Measurements from ENCODE around the gene TFEB. TPM values are rescaled to one million over a fixed set of nuclear protein-coding genes. Genes with fewer than 3 reads are reported as not detected.

Gene TFEB
- total RNA-seq, 4 donors from 2014 or later: 24.2 to 46.7 (median 33.1) TPM

DNA sequence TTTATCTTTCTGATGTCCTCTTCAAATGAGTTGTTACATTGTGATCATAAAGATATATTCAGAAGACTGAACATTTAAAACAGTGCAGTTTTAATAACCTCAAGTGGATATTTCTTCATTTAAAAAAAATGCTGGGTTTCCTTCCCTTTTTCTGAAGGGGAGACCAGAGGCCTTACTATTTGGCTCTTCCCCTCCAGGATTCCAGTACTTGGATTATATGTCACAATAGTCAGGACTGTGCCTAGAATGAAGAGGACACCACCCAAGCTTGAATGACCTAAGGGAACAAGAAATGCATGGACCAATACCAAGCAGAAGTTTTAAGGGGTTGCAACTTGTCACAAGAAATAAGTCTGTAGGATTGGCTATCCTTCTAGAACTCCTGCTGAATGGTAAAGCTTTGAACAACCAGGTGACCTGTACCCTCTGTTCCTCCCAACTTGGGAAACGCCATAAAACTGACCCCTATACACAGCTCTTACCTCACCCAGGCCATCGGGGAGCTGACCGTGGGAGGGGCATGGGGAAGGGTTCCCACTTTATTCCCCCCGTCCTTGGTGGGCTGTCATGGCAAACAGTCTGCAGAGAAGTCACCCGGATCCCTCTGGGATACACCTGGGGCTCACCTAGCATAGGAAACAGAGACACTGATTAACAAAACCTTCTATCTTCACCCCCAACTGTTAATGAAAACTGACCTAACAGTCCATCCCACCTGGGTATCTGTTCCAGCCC is 42.3 kb upstream of the TFEB start:
- Histone ChIP-seq H3K4me1 (peaks cover 23 to 44% (median 30%) of the 10 kb centered on the region in 4 donors), H3K27ac (replicated peaks in 1 of 4) (no peak overlapping the region), H3K9me3 (no peaks in the 10 kb centered on the region), H3K27me3 (no peaks in the 10 kb centered on the region), H3K36me3 (peaks cover 14 to 45% (median 43%) of the 10 kb centered on the region in 4 donors), H3K4me3 (no peak overlapping the region)
- no peak for DNase-seq (ENCODE audit: extremely low spot score)
- intact Hi-C loops (cut with DNase I): loop anchor here (5.0 to 10.0 kb wide), 2 partner anchors 40 to 73 kb away; partner anchors contain the start of gene TFEB
- 85% methylated on average over 5 of the region's 5 CpGs for WGBS
- TF ChIP-seq POLR2A (IDR thresholded peaks at IDR 0.05; ENCODE audit: low read depth): no peak
- TF ChIP-seq POLR2AphosphoS5 (IDR thresholded peaks at IDR 0.05): no peak
- no peak for TF ChIP-seq EP300 (IDR thresholded peaks at IDR 0.05)
- TF ChIP-seq, protein P1, sequence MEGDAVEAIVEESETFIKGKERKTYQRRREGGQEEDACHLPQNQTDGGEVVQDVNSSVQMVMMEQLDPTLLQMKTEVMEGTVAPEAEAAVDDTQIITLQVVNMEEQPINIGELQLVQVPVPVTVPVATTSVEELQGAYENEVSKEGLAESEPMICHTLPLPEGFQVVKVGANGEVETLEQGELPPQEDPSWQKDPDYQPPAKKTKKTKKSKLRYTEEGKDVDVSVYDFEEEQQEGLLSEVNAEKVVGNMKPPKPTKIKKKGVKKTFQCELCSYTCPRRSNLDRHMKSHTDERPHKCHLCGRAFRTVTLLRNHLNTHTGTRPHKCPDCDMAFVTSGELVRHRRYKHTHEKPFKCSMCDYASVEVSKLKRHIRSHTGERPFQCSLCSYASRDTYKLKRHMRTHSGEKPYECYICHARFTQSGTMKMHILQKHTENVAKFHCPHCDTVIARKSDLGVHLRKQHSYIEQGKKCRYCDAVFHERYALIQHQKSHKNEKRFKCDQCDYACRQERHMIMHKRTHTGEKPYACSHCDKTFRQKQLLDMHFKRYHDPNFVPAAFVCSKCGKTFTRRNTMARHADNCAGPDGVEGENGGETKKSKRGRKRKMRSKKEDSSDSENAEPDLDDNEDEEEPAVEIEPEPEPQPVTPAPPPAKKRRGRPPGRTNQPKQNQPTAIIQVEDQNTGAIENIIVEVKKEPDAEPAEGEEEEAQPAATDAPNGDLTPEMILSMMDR (IDR thresholded peaks at IDR 0.05): no peak

DNA sequence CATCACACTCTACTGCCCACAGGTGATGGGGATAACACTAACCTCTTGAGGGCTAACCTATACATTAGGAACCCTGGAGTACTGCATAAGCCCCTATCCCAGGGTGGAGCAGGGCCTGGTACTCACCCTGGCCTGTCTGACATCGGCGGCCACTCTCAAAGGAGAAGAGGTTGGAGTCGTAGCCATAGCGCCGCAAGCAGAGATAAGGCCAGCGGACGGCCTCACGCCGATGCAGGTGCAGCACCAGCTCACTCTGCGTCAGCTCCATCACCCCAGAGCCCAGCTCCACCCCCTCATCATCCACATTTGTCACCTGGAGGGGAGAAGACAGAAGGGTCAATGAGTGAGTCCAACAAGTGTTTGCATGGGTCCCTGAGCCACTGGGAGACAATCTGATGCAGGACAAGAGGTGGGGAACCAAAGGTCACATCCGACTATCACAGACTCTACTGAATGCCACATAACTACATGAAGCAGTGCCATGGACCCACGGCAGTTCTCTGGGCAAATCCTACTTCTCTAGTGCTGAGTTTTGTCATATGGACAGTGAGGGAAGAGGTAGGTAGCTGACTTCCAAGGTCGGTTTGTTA is 40.0 kb upstream of the TFEB start:
- H3K36me3 ChIP-seq: peaks cover 37 to 69% (median 66%) of the 10 kb centered on the region in 4 donors

DNA sequence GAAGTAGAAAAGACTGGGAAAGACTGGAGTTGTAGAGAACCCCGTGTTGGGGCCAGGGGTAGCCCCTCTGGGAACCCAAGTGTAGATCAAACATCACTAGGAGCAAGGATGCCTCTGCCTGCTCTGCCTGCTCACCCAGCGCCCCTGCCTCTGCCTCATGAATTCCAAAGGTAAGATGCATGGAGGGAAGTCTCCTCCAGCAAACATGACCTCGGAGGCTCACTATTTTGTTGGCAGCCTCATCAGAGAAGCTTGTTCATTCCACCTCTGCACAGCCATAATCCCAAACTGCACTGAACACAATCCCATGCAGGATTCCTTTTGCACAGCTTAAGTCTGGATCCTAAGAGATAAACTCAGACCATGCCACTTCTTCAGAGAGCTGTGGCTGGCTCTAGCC is 39.4 kb upstream of the TFEB start:
- no peak overlapping the region for H3K4me3 ChIP-seq
- WGBS: 80% methylated on average over 3 of the region's 3 CpGs
- TF ChIP-seq POLR2AphosphoS5 (IDR thresholded peaks at IDR 0.05) (no peak), POLR2A (IDR thresholded peaks at IDR 0.05; ENCODE audit: low read depth) (no peak), EP300 (IDR thresholded peaks at IDR 0.05) (no peak)
- TF ChIP-seq, protein P1 (IDR thresholded peaks at IDR 0.05): no peak
- DNase-seq (ENCODE audit: extremely low spot score): no peak
- H3K36me3 ChIP-seq: peaks cover 38 to 74% (median 71%) of the 10 kb centered on the region in 4 donors
- H3K9me3 ChIP-seq: no peaks in the 10 kb centered on the region
- intact Hi-C loops (cut with DNase I): loop anchor here (5.0 to 10.0 kb wide), 2 partner anchors 38 to 70 kb away; partner anchors contain the start of gene TFEB
- H3K4me1 ChIP-seq: peaks cover 8 to 19% (median 13%) of the 10 kb centered on the region in 4 donors
- no peak overlapping the region for H3K27ac ChIP-seq (replicated peaks in 1 of 4)
- no peaks in the 10 kb centered on the region for H3K27me3 ChIP-seq

More for the DNA sequence above, 40.0 kb upstream of the TFEB start:
- no peak for DNase-seq (ENCODE audit: extremely low spot score)
- Histone ChIP-seq H3K27me3 (no peaks in the 10 kb centered on the region), H3K27ac (replicated peaks in 1 of 4) (no peak overlapping the region), H3K4me1 (peaks cover 8 to 20% (median 13%) of the 10 kb centered on the region in 4 donors), H3K4me3 (no peak overlapping the region), H3K9me3 (no peaks in the 10 kb centered on the region)
- TF ChIP-seq POLR2A (IDR thresholded peaks at IDR 0.05; ENCODE audit: low read depth) (no peak), EP300 (IDR thresholded peaks at IDR 0.05) (no peak), POLR2AphosphoS5 (IDR thresholded peaks at IDR 0.05) (no peak)
- TF ChIP-seq, protein P1 (IDR thresholded peaks at IDR 0.05): no peak
- 96% methylated on average over 12 of the region's 13 CpGs for WGBS
- intact Hi-C loops (cut with DNase I): loop anchor here (5.0 to 10.0 kb wide), 2 partner anchors 38 to 71 kb away; partner anchors contain the start of gene TFEB

DNA sequence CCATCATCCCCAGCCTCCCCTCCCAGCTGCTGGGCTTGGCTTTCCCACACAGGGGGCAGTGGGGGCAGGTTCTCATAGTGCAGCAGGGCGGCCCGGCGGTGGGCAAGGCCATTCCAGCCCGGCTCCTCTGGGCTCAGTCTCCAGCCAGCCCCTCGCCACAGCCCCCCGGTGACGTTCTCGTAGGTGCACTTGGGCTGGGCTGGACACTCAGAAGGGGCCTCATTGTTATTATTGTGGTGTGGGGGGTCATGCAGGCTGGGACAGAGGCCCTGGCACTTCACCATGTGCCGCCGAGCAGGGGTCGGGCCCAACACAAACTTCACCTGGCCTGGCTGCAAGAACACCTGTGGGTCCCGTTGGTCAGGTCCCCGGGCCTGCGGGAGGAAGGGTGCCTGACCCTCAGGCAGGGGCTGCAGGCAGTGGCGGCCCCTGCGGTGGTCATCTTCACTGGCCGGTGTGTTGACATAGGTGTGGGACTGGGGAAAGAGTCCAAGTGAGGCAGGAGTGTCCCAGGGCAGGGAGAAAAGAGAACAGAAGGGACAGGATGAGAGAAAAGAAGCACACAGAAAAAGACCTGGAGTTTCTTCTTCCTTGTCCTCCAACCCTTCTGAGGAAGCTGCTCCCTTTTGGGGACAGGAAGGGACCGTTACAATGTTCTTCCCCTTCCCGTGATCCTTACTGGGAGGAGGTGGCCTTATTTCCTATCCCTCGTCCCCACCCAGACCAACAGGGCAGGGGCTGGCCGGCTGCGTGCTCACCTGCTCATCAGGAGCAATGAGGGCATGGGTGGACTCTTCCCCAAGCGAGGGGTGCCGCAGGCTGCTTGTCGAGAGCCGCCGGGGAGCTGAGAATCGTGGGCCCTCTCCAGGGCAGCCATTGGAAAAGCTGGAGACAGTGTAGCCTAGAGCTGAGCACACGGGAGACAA is 35.9 kb upstream of the TFEB start:
- H3K36me3 ChIP-seq: peaks cover 38 to 73% (median 68%) of the 10 kb centered on the region in 4 donors
- no peak overlapping the region for H3K27ac ChIP-seq (replicated peaks in 1 of 4)
- peaks cover 12 to 16% (median 14%) of the 10 kb centered on the region in 4 donors for H3K4me1 ChIP-seq
- TF ChIP-seq, protein P1 (IDR thresholded peaks at IDR 0.05): no peak
- TF ChIP-seq POLR2AphosphoS5 (IDR thresholded peaks at IDR 0.05) (no peak), POLR2A (IDR thresholded peaks at IDR 0.05; ENCODE audit: low read depth) (no peak), EP300 (IDR thresholded peaks at IDR 0.05) (no peak)
- H3K4me3 ChIP-seq: no peak overlapping the region
- H3K27me3 ChIP-seq: no peaks in the 10 kb centered on the region
- no peak for DNase-seq (ENCODE audit: extremely low spot score)
- no peaks in the 10 kb centered on the region for H3K9me3 ChIP-seq
- 82% methylated on average over 18 of the region's 29 CpGs for WGBS
- intact Hi-C loops (cut with DNase I): loop anchor here (10.0 kb wide), 1 partner anchor 67 kb away; no protein-coding TSS in a partner anchor

Data from esophagus muscularis mucosa (tissue), 4 donors.